Stimulated activated CD4-positive, alpha-beta T cell treated with anti-CD3 and anti-CD28 coated beads, Interleukin-12 subunit alpha, Interleukin-12 subunit beta, amount 100 ng/mL, for 4 hours (primary cell): ENCODE data around the gene FSTL4.
"Not testable (repeated sequence)": the region's sequence is repeated elsewhere in the genome, so short reads cannot be mapped to it uniquely, and the experiment has no call there.

Source experiments
- DNase-seq: peaks from one replicate; pipeline ENCODE4 v3.0.0-alpha.2; 2020

The FSTL4 gene

DNA sequence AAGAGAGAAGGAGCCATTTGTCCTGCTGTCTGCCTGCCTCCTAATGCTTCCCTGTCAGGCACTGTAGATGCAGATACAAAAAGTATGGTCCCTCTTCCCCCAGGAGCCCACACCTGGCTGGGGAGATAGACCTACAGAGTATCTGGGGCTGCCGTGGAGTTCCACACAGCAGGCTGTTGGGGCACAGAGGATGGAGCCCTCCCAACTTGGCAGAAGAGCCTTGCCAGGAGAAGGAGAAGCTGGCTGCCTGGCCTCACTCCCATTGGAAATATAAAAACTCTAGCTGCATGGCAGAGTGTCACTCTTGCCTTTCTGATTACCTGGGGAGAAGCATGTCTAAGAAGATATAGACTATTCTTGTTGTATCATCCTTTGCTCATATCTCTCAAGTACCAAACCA is 160.4 kb downstream of the FSTL4 start:
- no peak for DNase-seq

DNA sequence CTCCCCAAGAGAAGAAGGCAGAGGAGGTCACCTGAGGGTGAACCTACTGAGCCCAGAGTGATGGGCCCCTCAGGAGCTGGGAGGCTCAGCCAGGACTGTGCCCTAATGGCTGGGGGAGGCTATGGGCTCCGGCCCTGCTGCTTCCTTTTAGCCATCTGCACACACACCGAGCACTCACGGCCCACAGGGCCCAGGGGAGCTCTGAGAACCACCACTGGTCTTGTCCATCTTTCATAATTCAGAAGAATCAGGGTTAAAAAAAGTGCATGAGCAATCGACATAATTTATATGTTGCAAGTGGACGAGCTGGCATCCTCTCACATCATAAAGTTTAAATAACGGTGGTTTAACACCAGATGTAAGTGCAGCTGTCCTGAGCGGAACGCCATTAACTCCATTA is 162.1 kb downstream of the FSTL4 start:
- no peak for DNase-seq

DNA sequence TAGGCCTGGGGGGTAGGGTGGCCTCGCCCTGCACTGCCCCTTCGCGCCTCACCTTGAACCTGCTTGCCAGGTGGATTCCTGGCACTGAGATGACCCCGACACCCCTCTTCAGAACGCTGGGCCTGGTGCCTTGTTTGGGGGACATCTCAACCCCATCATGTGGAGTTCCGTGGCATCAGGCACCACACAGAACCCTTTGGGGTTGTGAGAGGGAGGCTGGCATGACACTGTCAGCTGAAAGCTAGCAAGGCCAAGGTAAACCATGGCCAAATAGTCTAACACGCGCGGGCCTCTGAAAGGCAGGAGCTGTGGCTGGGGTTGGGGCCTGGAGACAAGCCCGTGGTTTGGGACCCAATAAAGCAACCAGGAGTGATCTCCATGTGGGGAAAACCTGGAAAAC is 163.2 kb downstream of the FSTL4 start:
- no peak for DNase-seq

GRCh38 chr5:133446440-133446839 is 165.9 kb downstream of the FSTL4 start:
- no peak for DNase-seq

GRCh38 chr5:133445744-133446143 is 166.6 kb downstream of the FSTL4 start:
- DNase-seq: no peak

GRCh38 chr5:133445204-133445603 is 167.1 kb downstream of the FSTL4 start:
- DNase-seq: not testable (repeated sequence)

- DNase-seq: no peak
Measured at GRCh38 chr5:133444711-133445110, 167.6 kb downstream of the FSTL4 start.

DNA sequence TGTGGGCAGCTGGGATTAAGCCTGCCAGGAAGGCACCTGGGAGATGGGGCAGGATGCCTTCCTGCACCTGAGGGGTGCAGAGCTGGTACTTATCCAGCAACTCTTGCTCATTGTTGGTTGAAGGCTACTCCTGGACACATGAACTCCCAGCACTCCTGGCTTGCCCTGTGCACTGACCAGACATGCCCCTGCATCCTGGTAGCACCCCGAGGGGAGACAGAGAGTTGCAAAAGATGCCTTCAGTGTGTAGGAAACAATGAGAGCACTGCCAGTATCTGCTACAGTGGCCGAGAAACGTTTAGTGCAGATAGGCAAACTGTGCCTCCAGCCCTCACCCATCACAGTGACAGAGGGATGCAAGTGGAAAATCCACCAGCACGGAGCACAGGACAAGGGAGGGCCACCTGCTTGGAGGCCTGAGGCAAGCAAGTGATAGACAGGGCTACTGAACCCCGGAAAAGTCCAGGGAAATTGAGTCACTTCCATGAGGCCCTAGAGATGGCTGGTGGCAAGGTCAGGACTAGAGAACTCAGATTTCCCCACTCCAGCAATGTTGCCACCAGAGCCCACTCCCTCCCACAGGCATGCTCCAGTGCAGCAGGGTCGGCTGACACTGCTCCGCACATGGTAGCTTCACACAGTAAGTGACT is 171.1 kb downstream of the FSTL4 start:
- no peak for DNase-seq

DNA sequence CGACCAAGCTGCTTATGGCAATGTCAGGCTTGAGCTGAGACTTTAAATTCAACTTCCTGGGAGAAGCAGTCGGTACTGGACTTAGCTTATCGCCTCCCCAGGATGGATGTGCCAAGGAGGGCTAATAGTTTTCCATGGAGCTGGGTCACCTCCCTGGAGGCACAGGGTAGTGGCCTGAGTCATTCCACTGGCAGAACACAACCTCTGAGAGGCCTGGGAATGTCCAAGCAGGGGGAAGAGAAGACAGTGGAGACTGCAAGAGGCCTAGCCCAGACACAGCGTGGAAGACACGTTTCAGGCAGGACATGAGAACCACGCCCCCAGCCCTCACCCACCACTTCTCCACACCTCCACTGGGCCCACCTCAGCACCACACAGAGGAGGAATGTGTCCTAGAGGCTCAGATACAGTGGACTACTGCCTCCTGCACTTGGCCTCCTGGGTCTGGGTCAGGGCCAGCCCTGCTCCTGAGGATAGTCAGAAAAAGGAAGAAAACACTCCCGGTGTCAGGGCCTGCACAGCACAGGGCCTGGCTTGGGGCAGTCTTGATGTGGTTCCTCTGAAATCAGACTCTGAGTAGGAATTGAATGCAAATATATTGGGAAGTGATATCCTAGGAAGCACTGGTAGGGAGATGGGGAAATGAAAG is 171.8 kb downstream of the FSTL4 start:
- DNase-seq: no peak

DNA sequence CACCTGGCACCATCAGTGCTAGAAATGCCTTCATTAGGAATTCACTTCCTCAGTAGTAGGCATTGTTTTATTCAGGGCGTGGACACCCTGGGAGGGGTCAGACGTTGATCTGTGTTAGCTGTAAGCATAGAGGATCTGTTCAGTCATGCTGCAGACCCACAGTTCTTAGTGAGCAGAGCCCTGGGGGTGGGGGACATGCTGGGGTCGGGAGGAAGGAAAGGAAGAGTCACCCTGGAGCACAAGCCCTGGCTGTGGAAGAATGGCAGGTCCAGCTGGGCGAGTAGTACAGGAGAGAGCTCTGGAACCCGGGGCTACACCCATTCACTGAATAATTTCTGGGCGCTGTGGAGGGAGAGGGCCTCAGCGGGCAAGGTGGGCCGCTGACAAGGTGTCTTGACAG is 172.5 kb downstream of the FSTL4 start:
- no peak for DNase-seq

DNA sequence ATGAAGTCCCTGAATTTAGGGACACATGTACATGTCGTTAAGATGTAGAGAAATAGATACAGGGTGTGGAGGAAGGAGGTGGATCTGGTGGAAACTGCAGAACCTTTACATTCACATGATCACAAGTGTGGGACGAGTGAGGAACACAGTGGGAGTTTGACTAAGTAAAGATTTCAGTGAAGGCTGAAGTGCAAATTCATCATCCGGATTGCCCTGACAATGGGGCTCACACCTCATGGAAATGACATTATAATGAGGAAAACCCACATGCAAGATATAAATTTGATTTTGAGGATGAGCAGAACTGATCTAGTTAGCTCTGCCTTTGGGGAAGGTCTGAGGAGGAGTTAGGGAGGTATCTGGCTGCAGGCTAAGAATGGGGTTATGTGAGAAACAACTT is 173.9 kb downstream of the FSTL4 start:
- DNase-seq: no peak

GRCh38 chr5:133434336-133434735 is 178.0 kb downstream of the FSTL4 start:
- DNase-seq: no peak

DNA sequence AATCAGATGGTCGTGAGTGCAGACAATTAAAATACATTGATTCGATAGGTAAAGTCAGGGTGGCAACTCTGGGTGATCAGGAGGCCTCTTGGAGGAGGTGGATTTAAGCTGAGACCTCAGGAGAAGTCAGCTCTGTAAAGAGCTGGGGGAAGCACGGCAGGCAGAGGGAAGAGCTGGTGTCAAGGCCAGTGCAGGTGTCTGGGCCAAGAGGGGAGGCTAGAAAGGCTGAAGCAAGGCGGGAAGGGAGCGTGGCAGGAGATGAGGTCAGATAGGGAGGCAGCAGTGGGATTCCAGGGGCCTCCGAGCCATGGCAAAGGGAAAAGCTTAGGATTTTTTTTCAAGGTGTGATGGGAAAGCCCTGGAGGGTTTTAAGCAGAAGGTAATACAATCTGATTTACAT is 178.7 kb downstream of the FSTL4 start:
- DNase-seq: no peak

DNA sequence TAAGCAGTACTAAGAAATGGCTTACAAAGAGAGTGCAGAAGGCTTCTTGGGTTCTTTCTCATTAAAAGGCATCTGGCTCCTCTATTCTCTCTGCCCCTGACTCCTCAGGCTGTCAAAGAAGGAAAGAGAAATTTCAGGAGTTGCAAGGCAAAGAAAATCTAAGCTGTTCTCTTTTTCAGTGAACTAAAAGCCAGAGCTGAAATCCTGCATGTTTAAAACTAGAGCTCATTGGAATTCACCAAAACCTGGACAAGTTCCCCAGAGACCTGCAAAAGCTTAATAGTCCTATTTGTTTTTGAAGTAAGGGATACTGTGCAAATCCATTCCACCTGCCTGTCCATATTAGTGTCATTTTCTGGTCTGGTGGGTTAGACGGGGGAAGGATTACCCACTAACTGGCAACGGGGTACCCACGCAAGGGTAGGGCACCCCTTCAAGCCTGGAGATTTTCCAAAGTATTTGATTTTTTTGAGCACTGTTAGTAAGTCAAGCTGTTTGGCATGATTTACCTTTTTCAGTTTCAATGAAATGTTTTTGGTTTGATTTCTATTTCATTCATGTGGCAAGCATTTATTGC is 179.3 kb downstream of the FSTL4 start:
- DNase-seq: no peak

DNA sequence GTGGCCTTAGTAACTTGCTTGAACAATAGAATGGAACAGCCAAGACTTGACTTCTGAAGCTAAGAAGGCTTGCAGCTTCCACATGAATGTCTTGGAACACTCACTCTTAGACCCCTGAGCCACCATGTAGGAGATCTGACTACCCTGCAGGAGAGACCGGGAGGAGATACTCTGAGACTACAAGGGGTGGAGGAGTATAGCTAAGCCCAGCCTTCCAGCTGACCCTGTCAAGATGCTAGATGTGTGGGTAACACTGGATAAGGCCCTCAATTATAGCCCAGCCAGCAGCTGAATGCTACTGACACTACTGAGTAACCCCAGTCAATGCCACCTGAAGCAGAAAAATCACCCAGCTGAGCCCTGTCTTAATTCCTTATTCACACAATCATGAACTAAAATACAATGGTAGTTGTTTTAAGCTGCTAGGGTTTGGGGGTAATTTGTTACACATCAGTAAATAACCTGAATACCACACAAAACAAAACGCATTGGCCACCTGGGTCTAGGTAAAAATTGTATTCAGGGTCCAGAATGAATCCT is 180.9 kb downstream of the FSTL4 start:
- DNase-seq: no peak

DNA sequence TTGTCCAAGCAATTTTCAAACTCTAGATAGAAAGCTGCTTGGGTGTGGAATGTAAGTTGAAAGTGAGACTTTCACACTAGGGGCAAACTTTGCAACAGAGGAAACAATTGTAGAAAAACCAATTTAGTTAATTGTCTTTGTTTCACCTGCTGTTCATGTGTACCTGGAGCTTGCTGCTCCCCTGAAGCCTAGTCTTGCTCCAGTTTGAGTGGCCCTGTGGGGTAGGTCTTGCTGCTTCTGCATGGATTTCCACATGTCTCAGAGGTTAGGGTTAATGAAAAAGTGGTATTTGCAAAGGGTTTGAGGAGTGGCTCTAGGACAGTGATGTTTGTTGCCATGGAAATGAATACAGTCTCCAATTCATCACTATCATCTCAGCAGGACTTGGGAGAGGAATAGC is 182.2 kb downstream of the FSTL4 start:
- DNase-seq: no peak

GRCh38 chr5:133429046-133429445 is 183.3 kb downstream of the FSTL4 start:
- DNase-seq: no peak

DNA sequence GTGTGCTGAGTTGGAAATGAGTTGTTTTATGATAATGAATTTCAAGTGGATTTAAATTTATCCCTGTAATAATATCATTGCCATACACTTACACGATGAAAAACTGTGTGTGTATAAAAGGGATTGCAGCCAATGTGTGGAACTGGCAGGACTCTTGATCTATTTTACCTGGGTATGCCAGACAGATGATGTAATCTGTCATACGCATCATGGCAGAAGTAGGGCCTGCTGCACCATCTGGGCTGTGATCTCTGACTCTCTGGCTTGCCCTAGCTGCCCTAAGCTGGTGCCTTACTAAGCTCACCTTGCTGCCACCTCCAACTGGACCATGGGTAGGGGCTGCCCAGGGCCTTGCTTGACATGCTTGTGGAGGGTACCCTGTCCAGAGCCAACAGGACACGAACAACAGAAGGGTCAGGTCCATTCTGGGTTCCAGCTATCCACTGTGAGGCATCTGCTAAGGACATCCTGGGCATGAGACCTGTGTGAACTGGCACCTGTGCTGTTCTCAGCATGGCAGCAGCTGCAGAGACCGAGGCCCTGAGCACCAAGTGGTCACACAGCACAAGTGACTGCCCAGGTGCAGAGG is 184.2 kb downstream of the FSTL4 start:
- DNase-seq: no peak

DNA sequence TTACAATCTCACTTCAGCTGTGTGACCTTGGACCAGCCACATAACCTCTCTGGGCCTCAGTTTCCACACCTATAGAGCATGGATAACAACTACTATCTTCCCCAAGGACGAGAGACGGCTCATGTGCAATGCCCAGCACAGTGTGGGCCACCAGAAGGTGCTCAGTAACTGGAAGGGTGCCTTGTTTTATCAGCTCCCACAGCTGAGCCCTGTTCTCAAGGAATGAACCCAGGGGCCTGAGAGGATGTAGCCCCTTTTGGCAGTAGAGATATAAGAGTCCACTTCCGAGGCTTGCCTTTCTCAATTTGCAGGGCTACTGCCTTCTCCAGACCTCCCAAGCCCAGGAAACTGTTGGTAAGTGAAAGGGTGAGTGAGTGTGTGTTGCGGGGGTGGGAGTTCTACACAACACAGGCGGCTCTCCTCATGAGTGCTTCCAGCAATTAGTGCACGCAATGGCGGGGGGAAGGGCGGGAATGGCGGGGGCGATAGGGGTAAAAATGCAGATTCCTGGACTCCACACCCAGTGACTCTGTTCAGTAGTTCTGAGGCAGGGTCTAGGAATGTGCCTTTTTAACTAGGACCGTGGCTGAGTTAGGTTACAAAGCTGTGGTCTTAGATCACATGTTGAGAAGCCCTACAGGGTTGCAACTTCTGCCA is 185.1 kb downstream of the FSTL4 start:
- no peak for DNase-seq

DNA sequence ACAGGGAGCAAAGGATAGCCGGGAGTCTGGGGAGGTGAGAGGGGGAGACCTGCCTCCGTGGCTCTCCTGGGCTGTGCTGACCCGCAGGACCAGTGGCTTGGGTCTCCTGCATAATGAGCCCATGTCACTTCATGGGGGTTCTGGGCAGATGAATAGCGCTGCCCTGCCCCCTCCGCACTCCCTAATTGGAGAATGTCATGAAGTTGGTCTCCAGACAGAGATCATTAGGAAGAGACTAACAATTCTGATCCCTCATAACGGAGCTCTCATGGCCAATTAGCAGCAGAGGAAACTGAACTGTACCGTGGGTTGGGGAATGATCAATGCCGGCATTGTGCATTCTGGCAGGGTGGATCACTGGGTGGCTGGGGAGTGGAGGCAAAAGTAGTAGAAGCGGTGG is 186.1 kb downstream of the FSTL4 start:
- DNase-seq: no peak

GRCh38 chr5:133425764-133426163 is 186.6 kb downstream of the FSTL4 start:
- DNase-seq: no peak

- DNase-seq: no peak
Measured at GRCh38 chr5:133425222-133425621, 187.1 kb downstream of the FSTL4 start.

DNA sequence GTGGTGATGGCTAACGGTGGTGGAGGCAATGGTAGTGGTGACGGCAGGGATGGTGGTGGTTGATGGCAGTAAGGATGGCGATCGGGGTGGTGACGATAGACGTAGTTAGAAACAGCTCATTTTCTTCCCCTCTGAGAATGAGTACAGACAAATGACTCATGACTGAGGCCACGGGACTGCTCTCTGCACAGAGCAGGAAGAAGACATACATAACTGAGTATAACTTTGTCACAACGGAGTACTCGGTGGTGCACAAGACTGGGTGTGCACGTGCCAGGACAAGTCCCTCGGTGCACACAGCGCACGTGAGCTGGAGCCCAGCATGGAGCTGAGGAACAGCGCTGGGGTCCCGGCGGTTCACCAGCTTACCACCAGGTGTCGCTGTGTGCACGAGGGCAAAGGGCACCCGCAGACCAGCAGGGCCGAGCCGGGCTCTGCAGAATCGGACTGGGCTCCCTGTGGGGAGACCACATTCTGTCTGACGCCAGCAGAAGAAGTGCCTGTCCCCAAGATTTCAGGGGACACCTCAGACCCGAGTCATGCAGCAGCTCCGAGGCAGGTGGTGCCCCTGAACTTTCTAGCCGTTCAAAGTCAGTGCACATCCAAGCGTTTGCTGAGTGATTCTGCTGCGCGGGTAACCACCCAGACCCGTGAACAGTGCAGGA is 188.6 kb downstream of the FSTL4 start:
- peak; percentile 71 for DNase-seq
